Activated naive CD8-positive, alpha-beta T cell treated with anti-CD3 and anti-CD28 coated beads, Interleukin-2, amount 10 ng/mL, durations not matched to agents 7 days and 5 days (primary cell): ENCODE data around the gene CX3CL1. TPM values are rescaled to one million over a fixed set of nuclear protein-coding genes. Genes with fewer than 3 reads are reported as not detected.
"Not testable (repeated sequence)": the region's sequence is repeated elsewhere in the genome, so short reads cannot be mapped to it uniquely, and the experiment has no call there.

Experiments
- ATAC-seq: fragments of 150-1000 bp; cut with Tn5 transposase; one replicate; pipeline ENCODE4 v1.10.0; 2021; ENCODE audit warnings: low read depth, moderate library complexity
- POLR2A ChIA-PET: fragments of 350-600 bp; sonication (Branson Sonifier 250); formaldehyde crosslinking; loops from one replicate; lab custom pipeline; 2021; ENCODE audit warnings: antibody characterized with exemption; lab: Charles Lee
- DNase-seq: peaks from one replicate; pipeline ENCODE4 v3.0.0; 2021
- H3K27ac Mint-ChIP-seq: one replicate; pipeline ENCODE4 v1.8.0; 2022; ENCODE audit warnings: mild to moderate bottlenecking, mixed read lengths
- H3K27me3 Mint-ChIP-seq: one replicate; pipeline ENCODE4 v1.8.0; 2022; ENCODE audit warnings: mild to moderate bottlenecking, moderate library complexity, mixed read lengths
- H3K36me3 Mint-ChIP-seq: one replicate; pipeline ENCODE4 v1.8.0; 2021; ENCODE audit warnings: mild to moderate bottlenecking, mixed read lengths
- H3K4me1 Mint-ChIP-seq: one replicate; pipeline ENCODE4 v1.8.0; 2021; ENCODE audit warnings: mixed read lengths
- H3K4me3 Mint-ChIP-seq: one replicate; pipeline ENCODE4 v1.8.0; 2022; ENCODE audit warnings: mild to moderate bottlenecking, moderate library complexity, mixed read lengths
- H3K9me3 Mint-ChIP-seq: one replicate; pipeline ENCODE4 v1.8.0; 2021; ENCODE audit warnings: mixed read lengths
- total RNA-seq, 2 experiments: library from RNA; stranded (reverse); gene quantifications; one replicate each; pipeline ENCODE4 v1.2.3, GENCODE V29; 2021

Gene CX3CL1
- total RNA-seq: not detected

- POLR2A ChIA-PET: no interaction called here
- Mint-ChIP-seq H3K27ac (no peak within 1 kb of the TSS), H3K36me3 (no peaks in the 10 kb centered on the region), H3K4me1 (peaks cover 4% of the 10 kb centered on the region), H3K4me3 (no peak within 1 kb of the TSS), H3K27me3 (peaks cover 6% of the 10 kb centered on the region), H3K9me3 (no peaks in the 10 kb centered on the region)
- ATAC-seq (no peak), DNase-seq (no peak)
Measured at GRCh38 chr16:57372372-57373116, at the start of gene CX3CL1. CX3CL1 (plus strand) TSS chr16:57372490; CDS start chr16:57372569, 79 bp downstream.

DNA sequence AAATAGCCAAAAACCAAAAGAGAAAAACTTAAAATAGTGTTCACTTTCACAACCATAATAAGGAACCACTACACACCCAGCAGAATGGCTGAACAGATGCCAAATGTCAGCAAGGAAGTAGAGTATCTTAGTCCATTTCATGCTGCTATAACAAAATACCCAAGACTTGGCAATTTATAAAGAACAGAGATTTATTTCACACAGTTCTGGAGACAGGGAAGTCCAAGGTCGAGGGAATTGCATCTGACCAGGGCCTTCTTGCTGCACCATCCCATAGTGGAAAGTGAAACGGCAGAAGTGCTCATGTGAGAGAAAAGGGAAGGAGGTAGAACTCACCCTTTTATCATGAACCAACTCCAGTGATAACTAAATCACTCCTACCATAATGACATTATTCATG, 47.5 kb upstream of the CX3CL1 start:
- H3K27me3 Mint-ChIP-seq: peaks cover 5% of the 10 kb centered on the region
- DNase-seq: no peak
- H3K27ac Mint-ChIP-seq: no peak overlapping the region
- H3K4me3 Mint-ChIP-seq: no peak overlapping the region
- no peaks in the 10 kb centered on the region for H3K4me1 Mint-ChIP-seq
- peaks cover 2% of the 10 kb centered on the region for H3K9me3 Mint-ChIP-seq
- ATAC-seq: no peak
- H3K36me3 Mint-ChIP-seq: no peaks in the 10 kb centered on the region
- POLR2A ChIA-PET: no interaction called here

DNA sequence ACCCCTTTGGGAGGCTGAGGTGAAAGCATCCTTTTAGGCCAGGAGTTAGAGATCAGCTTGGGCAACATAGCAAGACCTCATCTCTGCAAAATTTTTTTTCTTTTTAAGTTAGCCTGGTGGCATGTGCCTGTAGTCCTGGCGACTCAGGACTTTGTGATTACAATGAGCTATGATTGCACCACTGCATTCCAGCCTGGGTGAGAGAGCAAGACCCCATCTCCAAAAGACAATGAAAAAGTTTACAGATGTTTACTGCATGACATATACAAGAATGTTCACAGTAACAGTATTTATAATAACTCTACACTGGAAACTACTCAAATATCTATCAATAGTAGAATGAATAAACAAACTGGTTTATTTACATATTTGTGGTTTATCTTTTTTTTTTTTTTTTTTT, 46.8 kb upstream of the CX3CL1 start:
- no peaks in the 10 kb centered on the region for H3K4me1 Mint-ChIP-seq
- H3K36me3 Mint-ChIP-seq: no peaks in the 10 kb centered on the region
- no peak for DNase-seq
- H3K9me3 Mint-ChIP-seq: peaks cover 2% of the 10 kb centered on the region
- H3K27me3 Mint-ChIP-seq: peaks cover 11% of the 10 kb centered on the region
- ATAC-seq: no peak
- H3K4me3 Mint-ChIP-seq: no peak overlapping the region
- POLR2A ChIA-PET: no interaction called here
- H3K27ac Mint-ChIP-seq: no peak overlapping the region

- H3K4me3 Mint-ChIP-seq: no peak overlapping the region
- H3K9me3 Mint-ChIP-seq: peaks cover 2% of the 10 kb centered on the region
- POLR2A ChIA-PET: no interaction called here
- H3K27me3 Mint-ChIP-seq: peaks cover 22% of the 10 kb centered on the region
- no peak for DNase-seq
- no peak overlapping the region for H3K27ac Mint-ChIP-seq
- no peaks in the 10 kb centered on the region for H3K36me3 Mint-ChIP-seq
- no peak for ATAC-seq
- no peaks in the 10 kb centered on the region for H3K4me1 Mint-ChIP-seq
Measured at GRCh38 chr16:57329718-57330327, 42.5 kb upstream of the CX3CL1 start.

DNA sequence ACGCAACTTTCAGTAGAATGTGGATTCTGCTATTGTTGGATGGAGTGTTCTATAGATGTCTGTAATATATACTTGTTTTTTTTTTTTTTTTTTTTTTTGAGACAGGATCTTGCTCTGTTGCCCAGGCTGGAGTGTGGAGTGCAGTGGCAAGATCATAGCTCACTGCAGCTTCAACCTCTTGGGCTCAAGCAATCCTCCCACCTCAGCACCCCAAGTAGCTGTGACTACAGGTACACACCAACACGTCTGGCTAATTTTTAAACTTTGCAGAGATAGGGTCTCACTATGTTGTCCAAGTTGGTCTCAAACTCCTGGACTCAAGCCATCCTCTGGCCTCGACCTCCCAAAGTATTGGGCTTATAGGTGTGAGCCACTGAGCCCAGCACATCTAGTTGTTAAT, 40.9 kb upstream of the CX3CL1 start:
- H3K4me1 Mint-ChIP-seq: no peaks in the 10 kb centered on the region
- no peak overlapping the region for H3K4me3 Mint-ChIP-seq
- H3K27ac Mint-ChIP-seq: no peak overlapping the region
- H3K27me3 Mint-ChIP-seq: peaks cover 25% of the 10 kb centered on the region
- ATAC-seq (no peak), DNase-seq (no peak)
- no peaks in the 10 kb centered on the region for H3K36me3 Mint-ChIP-seq
- H3K9me3 Mint-ChIP-seq: peaks cover 2% of the 10 kb centered on the region
- POLR2A ChIA-PET: no interaction called here

- ATAC-seq: no peak
- H3K36me3 Mint-ChIP-seq: no peaks in the 10 kb centered on the region
- POLR2A ChIA-PET: no interaction called here
- H3K4me1 Mint-ChIP-seq: no peaks in the 10 kb centered on the region
- H3K9me3 Mint-ChIP-seq: peaks cover 2% of the 10 kb centered on the region
- no peak for DNase-seq
- peaks cover 34% of the 10 kb centered on the region for H3K27me3 Mint-ChIP-seq
- no peak overlapping the region for H3K4me3 Mint-ChIP-seq
- no peak overlapping the region for H3K27ac Mint-ChIP-seq
Measured at GRCh38 chr16:57333402-57333801, 38.9 kb upstream of the CX3CL1 start.

DNA sequence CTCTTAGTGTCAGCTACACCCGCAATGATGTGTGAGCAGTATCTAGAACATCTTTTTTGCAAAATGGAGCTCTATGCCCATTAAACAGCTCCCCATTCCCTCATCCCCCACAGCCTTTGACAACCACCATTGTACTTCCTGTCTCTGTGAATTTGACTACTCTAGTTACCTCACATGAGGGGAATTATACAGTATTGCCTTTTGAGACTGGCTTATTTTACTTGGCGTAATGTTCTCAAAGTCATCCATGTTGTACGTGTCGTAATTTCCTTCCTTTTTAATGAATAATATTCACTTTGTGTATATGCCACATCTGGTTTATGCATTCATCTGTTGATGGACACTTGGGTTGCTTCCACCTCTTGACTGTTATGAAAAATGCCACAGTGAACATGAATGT, 36.9 kb upstream of the CX3CL1 start:
- no peak overlapping the region for H3K4me3 Mint-ChIP-seq
- peaks cover 2% of the 10 kb centered on the region for H3K9me3 Mint-ChIP-seq
- ATAC-seq: no peak
- H3K36me3 Mint-ChIP-seq: no peaks in the 10 kb centered on the region
- DNase-seq: no peak
- H3K4me1 Mint-ChIP-seq: no peaks in the 10 kb centered on the region
- POLR2A ChIA-PET: no interaction called here
- no peak overlapping the region for H3K27ac Mint-ChIP-seq
- H3K27me3 Mint-ChIP-seq: peaks cover 32% of the 10 kb centered on the region

GRCh38 chr16:57341062-57341440, 31.2 kb upstream of the CX3CL1 start:
- no peak for DNase-seq
- no peak for ATAC-seq
- Mint-ChIP-seq H3K27ac (no peak overlapping the region), H3K9me3 (peaks cover 2% of the 10 kb centered on the region), H3K4me1 (peaks cover 8% of the 10 kb centered on the region), H3K36me3 (no peaks in the 10 kb centered on the region), H3K4me3 (no peak overlapping the region), H3K27me3 (peaks cover 31% of the 10 kb centered on the region)
- POLR2A ChIA-PET: no interaction called here

DNA sequence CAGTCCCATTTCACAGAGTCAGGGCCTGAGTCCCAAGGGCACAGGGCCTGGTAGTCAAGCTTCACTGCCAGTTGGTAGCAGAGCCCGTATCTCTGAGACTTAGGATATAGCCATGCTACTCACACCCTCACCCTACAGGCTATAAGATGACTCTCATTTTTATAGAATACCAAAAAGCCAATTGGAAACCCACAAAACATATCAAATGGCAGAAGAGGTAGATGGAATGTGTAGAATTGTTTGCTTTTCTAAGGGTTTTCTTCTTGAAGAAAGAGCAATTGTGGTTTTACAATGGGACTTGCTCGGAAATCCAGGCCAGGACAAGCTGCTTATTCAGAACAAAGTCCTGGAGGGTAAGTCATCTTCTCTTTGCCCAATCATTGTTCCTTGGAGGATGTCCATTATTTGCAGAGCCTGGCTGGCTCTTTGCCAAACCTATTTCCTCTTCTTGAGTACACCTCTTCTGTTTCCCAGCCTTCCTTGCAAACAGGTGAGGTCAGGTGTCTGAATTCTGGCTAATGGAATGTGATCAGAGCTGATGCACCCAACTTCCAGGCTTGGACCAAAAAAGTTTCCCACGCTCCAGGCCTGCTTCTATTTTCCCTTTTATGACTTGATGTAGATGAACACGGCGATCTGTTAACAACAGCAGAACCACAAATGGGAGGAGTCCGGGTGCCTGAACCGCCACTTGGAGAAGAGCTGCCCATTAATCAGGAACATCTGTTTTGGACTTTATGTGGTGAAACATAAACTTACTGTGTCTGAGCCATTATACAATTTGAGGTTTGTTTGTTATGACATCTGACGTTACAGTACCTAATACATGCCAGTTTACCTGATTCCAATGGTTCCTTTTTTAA, 30.6 kb upstream of the CX3CL1 start:
- no peaks in the 10 kb centered on the region for H3K9me3 Mint-ChIP-seq
- peaks cover 38% of the 10 kb centered on the region for H3K27me3 Mint-ChIP-seq

DNA sequence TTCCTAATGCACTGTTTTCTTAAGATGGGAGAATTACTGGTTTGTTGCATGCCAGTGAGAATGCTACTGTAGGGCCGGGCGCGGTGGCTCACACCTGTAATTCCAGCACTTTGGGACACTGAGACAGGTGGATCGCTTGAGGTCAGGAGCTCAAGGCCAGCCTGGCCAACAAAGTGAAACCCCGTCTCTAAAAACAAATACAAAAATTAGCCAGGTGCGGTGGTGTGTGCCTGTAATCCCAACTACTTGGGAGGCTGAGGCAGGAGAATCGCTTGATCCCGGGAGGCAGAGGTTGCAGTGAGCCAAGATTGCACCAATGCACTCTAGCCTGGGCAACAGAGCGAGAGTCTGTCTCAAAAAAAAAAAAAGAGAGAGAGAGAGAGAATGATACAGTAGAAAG, 29.7 kb upstream of the CX3CL1 start:
- not testable (repeated sequence) for ATAC-seq, H3K27ac Mint-ChIP-seq, H3K4me1 Mint-ChIP-seq, H3K36me3 Mint-ChIP-seq, H3K4me3 Mint-ChIP-seq, DNase-seq, H3K9me3 Mint-ChIP-seq
- POLR2A ChIA-PET: interaction anchor here (0.6 kb wide), 1 partner anchor 98 kb away, joined by 3 read pairs; no protein-coding TSS in a partner anchor
- peaks cover 40% of the 10 kb centered on the region for H3K27me3 Mint-ChIP-seq

More for the DNA sequence above, 30.6 kb upstream of the CX3CL1 start:
- ATAC-seq (no peak), DNase-seq (no peak)
- H3K36me3 Mint-ChIP-seq: no peaks in the 10 kb centered on the region
- H3K4me1 Mint-ChIP-seq: peaks cover 8% of the 10 kb centered on the region
- no peak overlapping the region for H3K27ac Mint-ChIP-seq
- H3K4me3 Mint-ChIP-seq: no peak overlapping the region
- POLR2A ChIA-PET: no interaction called here

- peaks cover 8% of the 10 kb centered on the region for H3K4me1 Mint-ChIP-seq
- no peak overlapping the region for H3K27ac Mint-ChIP-seq
- DNase-seq: no peak
- ATAC-seq: no peak
- POLR2A ChIA-PET: interaction anchor here (0.6 kb wide), 1 partner anchor 99 kb away, joined by 3 read pairs; no protein-coding TSS in a partner anchor
- H3K27me3 Mint-ChIP-seq: peaks cover 43% of the 10 kb centered on the region
- H3K4me3 Mint-ChIP-seq: no peak overlapping the region
- peaks cover 4% of the 10 kb centered on the region for H3K9me3 Mint-ChIP-seq
- no peaks in the 10 kb centered on the region for H3K36me3 Mint-ChIP-seq
Measured at GRCh38 chr16:57343221-57343620, 29.1 kb upstream of the CX3CL1 start.

DNA sequence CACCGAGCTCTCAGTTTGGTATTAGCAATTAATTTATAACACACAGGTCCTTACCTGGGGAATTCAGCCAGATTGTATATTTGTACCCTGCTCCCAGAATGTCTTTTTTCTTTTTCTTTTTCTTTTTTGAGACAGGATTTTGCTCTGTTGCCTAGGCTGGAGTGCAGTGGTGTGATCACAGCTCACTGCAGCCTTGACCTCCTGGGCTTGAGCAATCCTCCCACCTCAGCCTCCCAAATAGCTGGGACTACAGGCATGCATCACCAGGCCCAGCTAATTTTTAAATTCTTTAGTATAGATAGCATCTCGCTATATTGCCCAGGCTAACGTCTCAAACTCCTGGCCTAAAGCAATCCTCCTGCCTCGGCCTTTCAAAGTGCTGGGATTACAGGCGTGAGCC, 28.2 kb upstream of the CX3CL1 start:
- POLR2A ChIA-PET, H3K36me3 Mint-ChIP-seq, H3K9me3 Mint-ChIP-seq, DNase-seq, H3K27ac Mint-ChIP-seq, H3K4me3 Mint-ChIP-seq, ATAC-seq: not testable (repeated sequence)
- H3K4me1 Mint-ChIP-seq: peaks cover 12% of the 10 kb centered on the region
- peaks cover 44% of the 10 kb centered on the region for H3K27me3 Mint-ChIP-seq

DNA sequence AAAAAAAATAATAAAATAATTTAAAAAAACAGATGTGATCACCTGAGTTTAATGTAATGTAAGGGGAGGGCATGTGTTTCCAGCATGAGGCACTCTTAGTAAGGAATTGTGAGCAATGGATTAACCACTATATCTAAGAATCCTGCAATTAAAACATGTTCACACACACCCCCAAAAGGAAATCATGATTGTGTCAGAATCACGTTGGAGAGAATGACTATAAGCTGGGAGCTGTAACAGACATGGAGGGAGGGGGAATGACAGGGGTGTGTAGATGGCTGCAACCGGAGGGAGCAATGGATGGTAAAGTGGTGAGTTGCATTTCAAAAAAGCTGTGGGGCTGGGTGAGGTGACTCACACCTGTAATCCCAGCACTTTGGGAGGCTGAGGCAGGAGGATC, 27.3 kb upstream of the CX3CL1 start:
- Mint-ChIP-seq H3K4me3 (no peak overlapping the region), H3K4me1 (peaks cover 18% of the 10 kb centered on the region), H3K27me3 (peaks cover 52% of the 10 kb centered on the region), H3K9me3 (peaks cover 4% of the 10 kb centered on the region), H3K36me3 (no peaks in the 10 kb centered on the region), H3K27ac (no peak overlapping the region)
- POLR2A ChIA-PET: no interaction called here
- no peak for ATAC-seq
- DNase-seq: no peak
